AG09309 (cell line): ENCODE measurements around the gene ANKRD49.

ENCODE experiments used
- DNase-seq: peaks from one replicate; pipeline ENCODE4 v3.0.0-alpha.2; 2010; ENCODE audit warnings: low read depth
- H3K4me3 ChIP-seq: 2 replicates; pipeline ENCODE4 v1.5.1; 2011; ENCODE audit warnings: mild to moderate bottlenecking, low read depth, low read length, moderate library complexity; ENCODE audit not compliant: control insufficient read depth
- TF ChIP-seq, protein P1 (sequence below): IDR thresholded peaks from 2 replicates; pipeline ENCODE4 v1.5.1; 2011; ENCODE audit warnings: mild to moderate bottlenecking, low read depth, low read length, inconsistent platforms; ENCODE audit not compliant: insufficient read depth, control insufficient read depth; ENCODE audit errors: missing control alignments

ANKRD49 gene, protein sequence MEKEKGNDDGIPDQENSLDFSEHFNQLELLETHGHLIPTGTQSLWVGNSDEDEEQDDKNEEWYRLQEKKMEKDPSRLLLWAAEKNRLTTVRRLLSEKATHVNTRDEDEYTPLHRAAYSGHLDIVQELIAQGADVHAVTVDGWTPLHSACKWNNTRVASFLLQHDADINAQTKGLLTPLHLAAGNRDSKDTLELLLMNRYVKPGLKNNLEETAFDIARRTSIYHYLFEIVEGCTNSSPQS

DNA sequence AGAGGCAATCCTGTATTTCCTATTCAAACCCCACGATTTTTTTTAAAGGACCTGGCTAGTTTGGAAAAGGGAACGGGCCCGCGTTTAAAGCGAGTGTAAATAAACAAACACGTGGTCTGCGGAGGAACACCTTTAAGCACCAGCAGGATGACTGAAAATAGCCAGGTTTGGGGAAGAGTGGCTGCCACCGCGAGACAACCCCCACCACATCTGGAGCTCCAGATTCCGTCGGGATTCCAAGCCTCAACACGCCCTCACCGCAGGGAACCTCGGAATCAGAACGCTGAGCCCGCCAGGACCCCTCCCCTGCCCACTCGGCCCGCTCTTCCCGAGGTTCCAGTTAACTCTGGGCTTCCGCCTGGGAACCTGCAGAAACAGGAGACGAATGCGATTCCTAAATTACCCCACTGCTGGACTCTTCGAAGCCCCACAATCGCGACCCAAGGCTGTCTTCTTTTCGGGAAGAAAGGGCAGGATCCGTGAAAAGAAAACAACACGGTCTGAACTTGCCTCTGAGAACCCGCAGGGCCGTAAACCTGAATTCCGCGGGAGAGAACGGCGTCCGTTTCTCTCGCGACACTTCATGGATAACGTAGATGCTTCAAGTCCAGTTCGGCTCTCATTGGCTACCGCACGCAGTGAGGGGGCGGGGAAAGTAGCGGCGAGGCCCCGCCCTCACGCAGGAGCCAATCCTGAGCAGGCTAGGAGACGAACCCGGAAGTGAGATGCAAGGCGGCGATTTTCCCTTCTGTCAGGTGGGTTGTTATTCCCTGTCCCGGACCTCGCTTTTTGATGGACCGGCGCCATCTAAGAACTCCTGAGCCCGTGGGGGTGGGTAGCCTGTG lies at the start of gene ANKRD49, which contains the start of gene MRE11:
Gene ANKRD49 (plus strand): TSS at position 704 of the 845 bp plus-strand sequence. CDS start 2,710 bp downstream, outside the sequence.
Gene MRE11 (minus strand): TSS at position 564 of the 845 bp plus-strand sequence. CDS start 1,043 bp downstream, outside the sequence.
- H3K4me3 ChIP-seq: peak within 1 kb of the TSS; percentile 94
- TF ChIP-seq, protein P1, sequence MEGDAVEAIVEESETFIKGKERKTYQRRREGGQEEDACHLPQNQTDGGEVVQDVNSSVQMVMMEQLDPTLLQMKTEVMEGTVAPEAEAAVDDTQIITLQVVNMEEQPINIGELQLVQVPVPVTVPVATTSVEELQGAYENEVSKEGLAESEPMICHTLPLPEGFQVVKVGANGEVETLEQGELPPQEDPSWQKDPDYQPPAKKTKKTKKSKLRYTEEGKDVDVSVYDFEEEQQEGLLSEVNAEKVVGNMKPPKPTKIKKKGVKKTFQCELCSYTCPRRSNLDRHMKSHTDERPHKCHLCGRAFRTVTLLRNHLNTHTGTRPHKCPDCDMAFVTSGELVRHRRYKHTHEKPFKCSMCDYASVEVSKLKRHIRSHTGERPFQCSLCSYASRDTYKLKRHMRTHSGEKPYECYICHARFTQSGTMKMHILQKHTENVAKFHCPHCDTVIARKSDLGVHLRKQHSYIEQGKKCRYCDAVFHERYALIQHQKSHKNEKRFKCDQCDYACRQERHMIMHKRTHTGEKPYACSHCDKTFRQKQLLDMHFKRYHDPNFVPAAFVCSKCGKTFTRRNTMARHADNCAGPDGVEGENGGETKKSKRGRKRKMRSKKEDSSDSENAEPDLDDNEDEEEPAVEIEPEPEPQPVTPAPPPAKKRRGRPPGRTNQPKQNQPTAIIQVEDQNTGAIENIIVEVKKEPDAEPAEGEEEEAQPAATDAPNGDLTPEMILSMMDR: no peak
- DNase-seq: peak; percentile 88

- no peak for DNase-seq
- no peak overlapping the region for H3K4me3 ChIP-seq
- TF ChIP-seq, protein P1: no peak
These were observed 48.1 kb upstream of the ANKRD49 start for GRCh38 chr11:94445641-94446040.

GRCh38 chr11:94447149-94447548 lies 46.6 kb upstream of the ANKRD49 start:
- no peak for DNase-seq
- H3K4me3 ChIP-seq: no peak overlapping the region
- TF ChIP-seq, protein P1: no peak

DNA sequence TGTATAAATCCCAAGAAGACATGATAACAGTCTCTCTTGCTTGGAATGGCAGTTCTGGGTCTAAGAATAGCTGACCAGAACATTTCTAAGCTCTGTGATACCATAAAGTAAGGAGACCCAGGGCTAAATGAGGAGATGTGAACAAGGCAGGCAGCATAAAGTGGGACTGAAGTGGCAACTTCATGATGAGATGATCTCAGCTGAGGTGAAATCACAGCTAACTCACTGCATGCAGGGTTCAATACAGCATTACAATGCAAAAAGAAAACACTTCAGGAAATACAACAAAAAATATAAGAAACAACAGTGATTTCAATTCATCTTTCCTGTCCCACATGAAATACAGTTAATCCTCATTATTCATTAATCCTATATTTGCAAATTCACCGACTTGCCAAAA lies 44.8 kb upstream of the ANKRD49 start:
- TF ChIP-seq, protein P1: no peak
- H3K4me3 ChIP-seq: no peak overlapping the region
- DNase-seq: no peak

DNA sequence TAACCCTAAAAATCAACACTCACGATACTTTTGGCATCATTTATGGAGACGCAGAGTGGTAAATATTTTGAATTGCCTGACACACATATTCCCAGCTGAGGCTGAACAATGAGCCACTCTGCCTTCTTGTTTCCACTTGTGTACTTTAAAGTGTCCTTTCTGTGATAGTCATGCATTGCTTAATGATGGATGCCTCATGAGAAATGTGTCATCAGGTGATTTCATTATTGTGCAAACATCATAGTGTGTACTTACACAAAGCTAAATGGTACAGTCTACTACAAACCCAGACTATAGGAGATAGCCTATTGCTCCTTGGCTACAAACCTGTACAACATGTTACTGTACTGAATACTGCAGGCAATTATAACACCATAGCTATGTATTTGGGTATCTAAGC lies 44.3 kb upstream of the ANKRD49 start:
- DNase-seq: peak; percentile 64
- TF ChIP-seq, protein P1: no peak
- no peak overlapping the region for H3K4me3 ChIP-seq

DNA sequence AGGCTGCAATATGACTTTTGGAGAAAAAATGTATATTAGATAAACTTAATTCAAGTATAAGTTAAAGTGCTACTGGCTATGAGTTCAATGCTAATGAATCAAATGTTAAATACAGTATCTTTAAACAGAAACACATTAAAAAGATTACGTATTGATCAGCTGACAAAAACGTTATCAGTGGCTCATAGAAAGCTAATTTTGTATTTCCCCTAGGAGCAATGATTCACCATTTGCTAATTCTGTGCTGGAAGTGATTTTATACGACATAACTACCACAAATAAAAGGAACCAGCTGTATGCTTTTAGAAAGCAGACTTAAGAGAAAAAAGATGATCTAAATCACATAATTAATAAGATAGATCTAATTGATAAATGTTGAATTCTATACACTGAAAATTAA lies 43.7 kb upstream of the ANKRD49 start:
- H3K4me3 ChIP-seq: no peak overlapping the region
- DNase-seq: peak; percentile 17
- TF ChIP-seq, protein P1: no peak
